HG03575 (cell line): ENCODE results near the gene SH3RF3.

ENCODE experiments used
- ATAC-seq: cut with Tn5 transposase; IDR thresholded peaks from one replicate; pipeline ENCODE4 v1.9.1; 2021; ENCODE audit not compliant: unreplicated experiment, insufficient number of reproducible peaks, low FRiP score; ENCODE audit errors: extremely low read depth

Gene SH3RF3

DNA sequence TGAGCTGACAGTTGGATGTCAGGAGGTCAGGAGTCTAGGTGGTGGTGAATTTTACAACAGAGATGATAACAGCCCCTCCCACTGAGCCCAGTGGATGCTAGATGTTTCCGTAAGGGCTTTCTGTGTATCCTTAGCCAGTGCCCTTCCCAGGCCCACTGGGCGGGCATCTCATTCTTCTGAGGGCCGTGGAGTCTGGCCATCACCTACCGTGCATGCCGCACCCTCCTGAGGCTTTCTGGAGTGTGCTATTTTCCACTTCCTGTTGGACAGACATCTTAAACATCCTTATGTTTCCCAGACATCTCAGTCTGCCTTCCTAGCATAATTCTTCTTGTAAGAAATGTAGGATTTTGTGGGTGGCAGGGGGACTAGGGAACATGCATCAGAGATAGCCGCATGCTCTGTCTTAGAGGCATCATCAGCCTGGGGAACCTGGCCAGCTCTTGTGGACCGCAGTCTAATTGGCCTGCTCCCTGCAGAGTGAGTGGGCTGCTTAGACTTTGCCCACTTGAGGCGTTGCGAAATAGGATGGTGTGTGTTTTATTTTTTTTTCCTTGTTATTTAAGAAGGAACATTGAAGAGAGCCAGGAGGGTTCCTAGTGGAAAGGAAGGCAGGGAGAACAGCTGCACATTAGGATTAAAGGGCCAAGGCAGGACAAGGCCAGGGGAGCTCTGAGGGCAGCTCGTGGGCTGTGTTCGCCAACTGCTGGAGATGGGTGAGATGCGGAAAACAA is 135.8 kb downstream of the SH3RF3 start:
- ATAC-seq: no peak

DNA sequence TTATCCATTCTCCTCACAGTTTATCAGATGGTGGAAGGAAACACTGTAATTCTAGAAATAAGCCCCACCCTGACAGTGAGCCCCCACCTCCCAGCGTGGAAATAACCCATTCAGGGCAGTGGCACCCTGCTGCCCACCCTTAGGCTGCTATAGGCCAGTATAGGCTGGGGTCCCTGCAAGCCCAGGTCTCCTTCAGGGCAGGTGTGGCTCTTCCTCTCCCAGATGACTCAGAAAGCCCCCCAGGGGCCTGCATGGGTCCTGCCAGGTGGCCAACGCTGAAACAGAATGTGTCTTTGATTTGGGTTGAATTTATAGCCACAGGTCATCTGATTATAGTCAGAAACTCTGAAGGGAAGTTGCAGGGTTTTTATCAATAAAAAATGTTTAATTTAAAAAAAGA is 136.4 kb downstream of the SH3RF3 start:
- no peak for ATAC-seq

DNA sequence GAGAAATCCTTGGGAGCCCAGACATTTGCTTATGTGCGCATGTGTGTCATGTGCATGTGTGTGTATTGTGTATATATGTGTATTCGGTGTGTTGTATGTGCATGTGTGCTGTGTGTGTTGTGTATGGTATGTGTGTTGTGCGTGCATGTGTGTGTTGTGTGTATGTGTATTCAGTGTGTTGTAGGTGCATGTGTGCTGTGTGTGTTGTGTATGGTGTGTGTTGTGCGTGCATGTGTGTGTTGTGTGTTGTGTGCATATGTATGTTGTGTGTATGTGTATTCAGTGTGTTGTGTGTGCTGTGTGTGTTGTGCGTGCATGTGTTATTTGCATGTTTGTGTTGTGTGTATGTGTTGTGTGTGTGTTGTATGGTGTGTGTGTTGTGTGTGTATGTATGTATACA is 136.9 kb downstream of the SH3RF3 start:
- no peak for ATAC-seq

DNA sequence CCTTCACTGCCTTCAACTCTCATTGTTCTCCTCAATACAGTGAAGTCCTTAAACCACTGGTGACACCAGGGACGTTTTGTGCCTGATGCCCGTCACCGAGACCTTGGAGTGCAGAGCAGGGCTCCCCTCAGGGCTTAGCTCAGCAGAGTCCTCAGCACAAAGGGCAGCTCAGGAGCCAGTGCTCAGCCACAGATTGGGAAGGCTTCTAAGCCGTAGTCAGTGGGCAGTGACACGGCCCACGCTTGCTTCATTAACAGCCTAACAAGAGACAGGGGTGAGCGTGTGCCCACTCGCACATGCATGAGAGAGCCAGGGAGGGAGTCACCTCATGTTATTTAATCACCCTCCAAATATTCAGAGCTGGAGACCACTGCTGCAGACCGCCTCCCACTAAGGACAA is 137.5 kb downstream of the SH3RF3 start:
- no peak for ATAC-seq

DNA sequence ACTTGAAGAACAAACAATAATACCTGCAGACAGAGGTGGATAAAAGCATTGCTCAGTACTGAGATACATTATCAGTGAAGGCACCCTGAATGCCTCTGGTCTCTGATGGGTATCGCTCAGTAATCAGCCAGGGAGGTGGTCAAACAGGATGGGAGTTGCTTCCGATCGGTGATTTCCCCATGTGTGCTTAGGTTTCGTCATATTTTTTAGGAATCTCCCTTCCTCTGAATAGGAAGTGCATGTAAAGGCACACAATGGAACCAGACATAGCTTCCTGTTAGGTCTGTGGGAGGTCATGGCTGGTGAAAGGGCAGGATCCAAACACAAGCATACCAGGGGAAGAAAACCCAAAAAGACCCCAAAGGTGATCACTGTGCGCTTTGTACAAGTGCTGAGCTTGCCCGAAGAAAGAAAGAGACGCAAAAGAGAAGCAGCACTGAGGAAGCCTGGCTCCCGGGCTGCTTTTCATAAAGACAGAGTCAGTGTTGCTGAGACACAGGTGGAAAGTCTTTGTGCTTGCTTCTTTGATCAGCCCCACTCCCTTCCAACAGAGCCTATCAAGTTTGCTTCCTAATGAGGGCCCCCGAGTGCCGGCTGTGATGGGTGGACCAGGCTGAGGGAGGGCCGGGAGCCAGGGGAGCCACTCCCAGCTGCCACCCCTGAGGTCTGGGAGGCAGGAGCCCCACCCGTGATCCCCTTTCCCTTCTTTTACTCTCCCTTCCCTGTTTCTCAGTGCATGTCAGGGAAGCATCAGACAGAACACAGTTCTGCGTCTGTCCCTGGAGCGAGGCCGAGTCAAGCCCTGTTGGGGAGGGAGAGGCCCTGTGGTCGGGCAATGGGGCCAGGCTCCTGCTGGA is 138.2 kb downstream of the SH3RF3 start:
- ATAC-seq: no peak

DNA sequence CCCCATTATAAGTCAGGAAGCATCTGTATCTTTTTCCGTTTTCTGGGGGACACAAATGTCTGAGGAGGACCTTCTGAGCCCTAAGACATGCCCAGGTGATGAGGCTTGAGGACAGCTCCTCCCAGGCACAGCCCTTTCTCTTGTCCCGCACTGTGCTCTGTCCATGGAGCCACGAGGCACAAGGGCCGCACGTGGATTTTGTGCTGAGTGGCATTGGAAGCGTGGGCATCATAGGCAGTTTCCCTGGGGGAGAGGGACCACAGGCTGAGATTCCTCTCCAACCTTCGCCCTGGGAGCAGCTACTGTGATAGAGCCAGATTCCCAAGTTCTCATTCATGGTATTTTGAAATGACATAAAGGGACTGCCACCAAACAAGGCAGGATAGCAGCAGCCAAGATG is 139.9 kb downstream of the SH3RF3 start:
- no peak for ATAC-seq

DNA sequence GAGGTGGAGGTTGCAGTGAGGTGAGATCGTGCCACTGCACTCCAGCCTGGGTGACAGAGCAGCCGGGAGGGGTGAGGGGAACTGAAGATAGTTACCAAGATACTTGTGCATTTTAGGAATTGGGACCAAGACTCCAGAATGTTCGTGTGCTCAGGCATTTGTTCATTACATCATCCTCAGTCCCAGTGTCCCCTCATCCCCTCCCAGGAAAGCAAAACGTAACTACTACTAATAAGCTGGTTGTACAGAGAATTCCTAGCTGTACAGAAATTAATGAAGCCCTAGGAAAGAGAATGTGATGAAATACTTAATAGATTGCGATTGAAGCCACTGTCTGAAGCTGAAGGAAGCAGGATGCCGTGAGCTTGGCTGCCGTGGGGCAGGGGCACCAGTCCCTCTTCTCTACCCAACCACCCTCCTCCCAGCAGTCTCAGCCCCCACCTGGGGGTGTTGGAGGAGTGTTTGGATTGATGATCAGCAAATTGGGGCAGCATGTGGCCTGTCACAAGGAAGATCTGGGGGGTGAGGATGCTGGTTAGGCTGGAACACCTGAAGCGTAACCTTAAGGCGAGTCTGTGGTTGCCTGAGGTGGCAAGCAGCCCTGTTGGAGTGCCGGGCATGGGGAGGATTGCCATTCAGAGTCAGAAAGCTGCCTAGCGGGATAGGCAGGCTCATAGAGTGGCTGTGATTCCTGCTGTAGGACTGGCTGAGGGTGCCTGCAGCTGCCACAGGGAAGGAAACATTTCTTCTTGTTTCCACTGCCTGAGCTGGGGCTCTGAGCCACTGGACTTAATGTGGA is 140.9 kb downstream of the SH3RF3 start:
- no peak for ATAC-seq

DNA sequence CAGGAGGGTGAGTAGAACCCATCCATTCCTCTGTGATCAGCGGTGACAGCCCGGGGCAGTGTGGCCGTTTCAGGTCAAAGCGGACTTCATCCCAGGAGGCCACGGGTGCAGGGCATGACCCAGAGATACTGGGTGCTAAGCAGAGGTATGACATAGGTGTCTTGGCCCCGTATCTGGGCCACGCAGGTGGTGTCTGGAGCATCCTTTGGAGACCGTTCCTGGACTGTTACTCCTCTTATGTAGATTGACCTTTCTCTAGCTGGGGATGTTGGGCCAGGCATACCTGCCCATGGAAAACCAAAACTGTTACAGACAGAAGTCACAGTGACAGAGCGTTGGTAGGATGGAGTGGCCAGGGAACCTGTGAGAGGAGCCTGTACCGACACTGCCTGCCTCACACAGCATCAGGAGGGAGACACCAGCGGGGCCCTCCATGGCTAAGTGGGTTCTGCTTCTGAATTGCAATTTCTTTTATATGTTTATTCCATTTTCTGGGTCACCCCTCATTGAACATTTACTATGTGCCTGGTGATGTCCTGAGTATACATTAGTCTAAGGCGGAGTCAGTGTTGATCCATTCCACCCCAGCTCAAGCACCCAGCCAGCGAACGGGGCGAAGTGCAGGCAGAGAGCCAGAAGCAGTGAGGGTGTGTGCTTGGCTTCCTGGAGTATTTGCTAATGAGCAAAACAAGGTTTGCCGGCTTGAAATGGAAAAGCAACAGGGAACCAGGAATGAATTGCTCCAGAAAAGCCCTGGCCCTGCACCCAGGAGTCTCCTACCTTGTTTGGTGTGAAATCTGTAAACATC is 141.7 kb downstream of the SH3RF3 start:
- ATAC-seq: no peak

DNA sequence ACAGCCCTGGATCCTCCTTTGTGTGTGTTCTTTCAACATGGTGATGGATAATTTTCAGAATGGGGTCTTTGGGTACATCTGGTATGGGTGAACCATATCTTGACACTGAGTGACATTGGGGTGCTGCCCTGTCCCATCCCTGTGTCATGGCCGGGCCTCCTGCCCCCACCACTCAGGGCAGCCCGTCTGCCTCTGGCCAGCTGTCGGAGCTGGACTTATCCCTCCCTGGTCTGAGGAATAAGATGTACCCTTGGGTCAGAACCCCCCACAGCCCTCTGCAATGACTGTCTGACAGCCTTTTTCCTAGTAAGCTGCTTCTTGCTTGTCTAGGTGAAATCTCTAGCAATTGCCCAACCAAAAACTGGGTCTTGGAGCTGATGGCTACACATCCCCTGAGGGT is 142.9 kb downstream of the SH3RF3 start:
- ATAC-seq: no peak

DNA sequence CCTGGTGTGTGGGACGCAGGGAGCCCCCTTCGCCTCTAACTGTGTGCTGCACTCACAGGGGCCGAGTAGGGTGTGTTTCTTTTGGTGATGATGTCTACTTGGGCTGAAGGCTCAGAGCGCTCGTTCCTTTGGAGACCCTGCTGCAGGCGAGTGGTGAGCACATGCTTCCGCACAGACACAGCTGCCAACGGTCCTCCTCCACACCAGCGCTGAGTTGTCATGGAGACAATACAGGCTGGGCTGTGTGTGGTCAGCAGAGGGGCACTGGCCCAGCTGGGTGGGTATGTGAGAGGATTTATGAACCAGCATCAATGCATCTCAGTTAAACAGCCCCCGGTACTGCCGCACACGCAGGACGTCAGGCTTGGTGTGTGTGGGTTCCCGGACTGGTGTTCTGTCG is 143.5 kb downstream of the SH3RF3 start:
- no peak for ATAC-seq

DNA sequence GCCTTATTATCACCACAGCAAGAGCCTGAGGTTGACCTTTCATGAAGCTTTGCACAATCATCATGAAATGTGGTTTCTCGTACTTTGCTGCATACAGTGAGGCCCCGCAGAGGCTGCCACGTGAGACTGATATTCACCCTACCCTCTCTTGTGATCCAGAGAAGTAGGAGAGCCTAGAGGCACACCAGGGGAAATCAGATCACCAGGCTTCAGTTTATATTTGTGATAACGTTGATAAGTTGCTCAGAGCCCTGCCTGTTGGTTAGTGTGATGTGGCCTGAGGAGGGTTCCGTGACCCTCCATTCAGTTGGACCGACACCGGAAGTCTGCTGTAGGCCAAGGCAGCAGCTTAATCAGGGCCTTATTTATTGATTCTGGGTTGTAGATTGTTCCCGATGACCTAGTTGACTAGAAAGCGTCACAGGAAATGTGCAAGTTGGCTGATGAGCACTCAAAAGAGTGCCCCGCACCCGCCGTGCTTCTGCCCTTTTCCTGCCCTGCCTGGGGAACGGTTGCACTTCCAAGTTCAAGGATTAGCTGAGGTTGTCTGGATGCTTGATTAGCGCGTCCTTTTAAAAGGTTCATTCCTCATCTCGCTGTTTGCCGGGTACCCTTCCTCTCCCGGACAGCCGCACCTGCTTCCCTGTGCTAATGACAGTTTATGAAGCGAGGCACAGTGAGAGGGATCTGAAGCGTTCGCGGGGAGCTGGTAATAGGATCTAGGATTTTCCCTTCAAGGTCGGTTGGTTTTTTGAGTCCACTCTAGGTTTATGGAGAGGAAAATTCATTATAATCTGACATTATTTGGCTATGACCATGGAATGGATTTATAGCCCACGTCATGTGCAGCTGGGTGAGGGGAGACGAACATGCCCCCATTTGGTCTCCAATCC is 146.4 kb downstream of the SH3RF3 start:
- ATAC-seq: no peak

DNA sequence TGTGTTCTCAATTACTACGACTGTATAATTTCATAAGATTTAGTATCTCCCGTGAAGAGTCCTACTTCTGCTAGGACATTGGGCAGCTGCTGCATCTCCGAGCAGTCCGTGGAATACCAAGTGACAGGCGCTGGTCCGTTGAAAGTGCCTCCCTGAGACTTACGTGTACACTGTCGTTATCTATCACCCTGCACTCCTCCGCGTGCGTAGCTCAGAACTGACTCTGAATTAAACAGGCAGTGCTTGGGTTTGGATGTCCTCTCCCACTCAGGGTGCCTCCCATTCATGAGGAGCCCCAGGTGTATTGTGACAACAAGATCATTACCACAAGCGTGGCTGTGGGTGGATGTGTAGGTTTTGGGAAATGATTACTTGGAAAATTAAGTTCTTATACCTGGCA is 148.4 kb downstream of the SH3RF3 start:
- no peak for ATAC-seq

DNA sequence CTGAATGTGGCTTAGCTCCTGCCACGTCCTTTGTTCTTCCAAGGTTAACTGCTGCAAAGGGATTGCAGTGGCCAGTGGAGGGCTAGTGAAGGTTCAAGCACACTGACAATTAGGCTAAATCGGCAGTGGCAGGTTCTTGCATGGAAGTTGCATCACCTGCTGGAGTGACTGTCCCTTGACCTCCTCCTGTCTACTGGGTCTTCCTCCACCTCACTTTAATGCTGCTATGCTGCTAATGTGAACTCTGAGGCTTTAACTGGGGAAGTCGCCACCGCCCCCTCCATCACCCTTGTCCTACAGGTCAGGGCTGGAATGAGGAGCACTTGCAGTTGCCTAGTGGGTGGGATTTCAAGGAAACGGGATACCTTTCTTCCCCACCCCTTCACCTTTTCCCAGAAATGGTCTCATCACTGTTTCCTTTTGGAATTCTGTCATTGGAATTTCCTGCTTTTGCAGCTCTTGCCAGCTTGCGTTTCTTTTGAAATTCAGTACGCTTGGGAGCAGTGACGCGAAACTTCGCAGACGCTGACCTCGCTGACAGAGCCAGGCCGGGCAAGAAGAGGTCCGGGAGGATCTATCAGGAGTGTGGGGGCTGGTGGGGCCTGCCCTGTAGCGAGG is 150.3 kb downstream of the SH3RF3 start:
- ATAC-seq: no peak

DNA sequence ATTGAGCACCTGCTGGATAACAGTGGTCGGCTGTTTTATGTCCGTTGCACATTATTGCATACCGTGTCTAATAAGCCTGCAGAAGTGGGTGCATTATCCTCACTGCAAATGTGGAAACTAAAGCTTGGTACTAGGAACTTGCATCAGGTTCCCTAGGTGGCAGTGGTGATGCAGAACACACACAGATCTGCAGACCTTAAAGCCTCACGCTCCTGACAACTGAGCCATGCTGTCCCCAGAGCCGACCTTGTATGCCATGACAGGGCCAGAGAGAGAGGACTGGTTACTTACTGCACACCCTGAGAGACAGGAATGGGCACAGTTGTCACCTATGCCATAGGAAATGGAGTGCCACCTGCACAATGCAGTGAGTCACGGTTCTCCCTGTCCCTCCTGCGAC is 151.8 kb downstream of the SH3RF3 start:
- no peak for ATAC-seq

DNA sequence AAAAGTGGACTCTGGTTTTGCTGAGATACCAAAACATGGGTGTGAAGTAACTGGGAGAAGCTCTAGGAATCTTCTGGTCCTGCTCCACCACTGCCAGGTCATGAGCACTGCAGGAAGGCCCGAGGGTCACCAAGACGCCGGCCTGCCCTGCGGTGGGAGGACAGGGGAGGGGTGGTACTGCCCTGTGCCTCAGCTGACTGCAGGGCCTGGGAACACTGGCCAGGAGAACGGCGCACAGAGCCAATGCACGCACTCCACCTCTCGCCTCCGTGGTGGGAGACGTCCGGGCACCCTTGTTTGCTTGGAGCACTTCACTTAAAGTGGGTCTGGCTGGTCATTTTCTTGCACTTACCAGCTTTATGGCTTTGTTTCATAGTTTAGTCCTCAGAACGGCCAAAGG is 153.4 kb downstream of the SH3RF3 start:
- no peak for ATAC-seq

DNA sequence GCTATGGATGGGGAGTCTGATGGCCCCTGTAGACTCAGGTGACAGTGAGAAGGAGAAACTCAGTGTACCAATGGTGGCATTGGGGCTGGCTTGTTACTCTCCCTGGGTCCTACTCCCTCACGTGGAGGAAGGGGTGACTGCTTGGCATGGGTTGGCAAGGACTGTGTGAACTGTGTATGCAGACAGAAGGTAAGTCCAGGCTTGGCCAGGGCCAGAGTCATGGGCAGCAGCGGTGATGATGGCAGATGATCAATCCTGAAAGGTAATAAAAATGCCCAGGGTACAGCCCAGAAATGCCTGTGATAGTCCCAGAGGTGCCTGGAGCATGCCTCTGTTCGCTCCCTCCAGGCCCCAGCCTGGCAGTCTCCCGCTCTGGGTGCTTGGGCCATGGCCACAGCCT is 153.9 kb downstream of the SH3RF3 start:
- ATAC-seq: no peak

DNA sequence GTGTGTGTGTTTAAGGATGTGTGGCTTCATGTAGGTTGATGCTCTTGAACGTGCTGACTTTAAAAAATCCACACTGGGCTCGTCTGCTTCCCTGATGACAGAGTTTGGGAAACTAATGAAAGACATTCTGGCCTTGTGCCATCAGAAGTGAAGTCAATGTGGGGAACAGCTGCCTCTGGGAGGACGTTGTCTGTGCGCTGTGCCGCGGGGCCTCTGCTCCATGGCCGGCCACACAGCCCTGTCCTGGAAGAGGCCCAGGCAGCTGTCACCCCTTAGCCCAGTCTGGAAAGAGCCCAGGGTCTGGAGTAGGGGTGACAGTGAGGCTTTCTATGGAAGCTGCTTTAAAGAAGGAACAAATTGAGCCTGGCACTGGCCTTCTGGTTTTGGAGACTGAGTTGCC is 155.8 kb downstream of the SH3RF3 start:
- no peak for ATAC-seq

DNA sequence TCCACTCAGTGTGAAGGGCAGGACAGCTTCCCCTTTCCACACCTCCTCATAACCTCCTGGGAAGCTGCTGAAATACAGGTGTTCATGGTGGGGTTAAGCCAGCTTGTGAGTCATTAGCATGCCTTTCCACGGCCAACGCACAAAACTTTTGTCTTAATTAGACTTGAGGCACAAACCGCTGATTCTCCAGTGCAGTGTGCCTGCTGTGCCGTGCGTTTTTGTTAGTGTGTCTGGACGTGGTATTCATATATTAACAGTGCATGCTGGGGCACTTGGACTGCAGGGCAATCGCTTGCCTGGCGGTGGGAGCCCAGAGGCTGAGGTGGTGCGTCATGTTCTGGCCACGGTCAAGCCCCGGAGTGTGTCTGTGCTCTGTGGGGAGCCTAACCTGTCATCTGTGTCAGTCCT is 156.2 kb downstream of the SH3RF3 start:
- no peak for ATAC-seq
